Ascending aorta (tissue), 2 donors: ENCODE measurements around the gene SLC2A13. TPM values are rescaled to one million over a fixed set of nuclear protein-coding genes. Genes with fewer than 3 reads are reported as not detected.

Experiments used
- DNase-seq, 2 donors: peaks; one replicate each; pipeline ENCODE4 v3.0.0-alpha.2; 2019; ENCODE audit warnings: low spot score in 2 of 2
- H3K27ac ChIP-seq, 2 donors: fragments of 200-600 bp; sonication (generic); one replicate each; pipeline ENCODE4 v1.5.1; 2016 to 2017; ENCODE audit warnings: mild to moderate bottlenecking in 1 of 2
- H3K27me3 ChIP-seq: fragments of 200-600 bp; sonication (generic); one replicate; pipeline ENCODE4 v1.5.1; 2017
- H3K36me3 ChIP-seq, 2 donors: fragments of 200-600 bp; sonication (generic); one replicate each; pipeline ENCODE4 v1.5.1; 2016
- H3K4me1 ChIP-seq, 2 donors: fragments of 200-600 bp; sonication (generic); one replicate each; pipeline ENCODE4 v1.5.1; 2016 to 2017; ENCODE audit warnings: mild to moderate bottlenecking in 1 of 2
- H3K4me3 ChIP-seq, 2 donors: fragments of 200-600 bp; sonication (generic); one replicate each; pipeline ENCODE4 v1.5.1; 2016 to 2017; ENCODE audit warnings: mild to moderate bottlenecking in 1 of 2
- H3K9me3 ChIP-seq, 2 donors: fragments of 200-600 bp; sonication (generic); one replicate each; pipeline ENCODE4 v1.5.1; 2016
- intact Hi-C: fragments of 100-400 bp; cut with DNase I; formaldehyde crosslinking; loops from one replicate; pipeline ENCODE4 v1.15.1; 2023
- total RNA-seq: library from RNA; depleted of rRNA; stranded (reverse); fragments of >200 nt; gene quantifications from one replicate; pipeline ENCODE4 v1.1.0, GENCODE V29; 2016
- TF ChIP-seq, protein P1 (sequence below), 3 experiments: fragments of 200-600 bp in 2 of 3; fragments of 450-650 bp in 1 of 3; sonication (generic) in 2 of 3; IDR thresholded peaks; one replicate each; pipeline ENCODE4 v1.5.1; 2016 to 2019; ENCODE audit warnings: antibody characterized with exemption in 3 of 3, mild to moderate bottlenecking in 1 of 3, moderate library complexity in 1 of 3

The SLC2A13 gene
- total RNA-seq, 1 donor from 2014 or later: 23.5 TPM

DNA sequence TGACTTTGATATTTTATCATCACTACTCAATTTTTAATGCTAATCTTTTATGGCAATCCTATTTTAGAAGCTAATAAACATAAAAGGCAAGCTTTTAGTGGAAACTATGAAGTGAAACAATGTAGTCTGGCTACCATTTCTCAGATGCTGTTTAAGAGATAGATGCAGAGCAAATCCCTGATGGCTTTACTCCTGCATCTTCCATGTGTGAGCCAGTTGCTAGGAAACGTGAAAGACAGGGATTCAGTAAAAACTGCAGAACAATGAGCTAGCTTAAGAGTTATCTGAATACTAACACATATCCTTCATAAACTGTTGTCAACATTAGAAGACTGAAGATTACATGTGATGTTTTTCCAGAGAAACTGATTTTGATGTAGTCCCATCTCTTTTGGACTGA lies 112.6 kb downstream of the SLC2A13 start:
- Histone ChIP-seq H3K4me1 (no peaks in the 10 kb centered on the region), H3K36me3 (no peaks in the 10 kb centered on the region), H3K9me3 (peaks cover 0 to 10% of the 10 kb centered on the region in 2 donors), H3K27me3 (no peaks in the 10 kb centered on the region), H3K4me3 (no peak overlapping the region), H3K27ac (no peak overlapping the region)
- intact Hi-C loops: no loop called here
- DNase-seq: no peak
- TF ChIP-seq, protein P1, sequence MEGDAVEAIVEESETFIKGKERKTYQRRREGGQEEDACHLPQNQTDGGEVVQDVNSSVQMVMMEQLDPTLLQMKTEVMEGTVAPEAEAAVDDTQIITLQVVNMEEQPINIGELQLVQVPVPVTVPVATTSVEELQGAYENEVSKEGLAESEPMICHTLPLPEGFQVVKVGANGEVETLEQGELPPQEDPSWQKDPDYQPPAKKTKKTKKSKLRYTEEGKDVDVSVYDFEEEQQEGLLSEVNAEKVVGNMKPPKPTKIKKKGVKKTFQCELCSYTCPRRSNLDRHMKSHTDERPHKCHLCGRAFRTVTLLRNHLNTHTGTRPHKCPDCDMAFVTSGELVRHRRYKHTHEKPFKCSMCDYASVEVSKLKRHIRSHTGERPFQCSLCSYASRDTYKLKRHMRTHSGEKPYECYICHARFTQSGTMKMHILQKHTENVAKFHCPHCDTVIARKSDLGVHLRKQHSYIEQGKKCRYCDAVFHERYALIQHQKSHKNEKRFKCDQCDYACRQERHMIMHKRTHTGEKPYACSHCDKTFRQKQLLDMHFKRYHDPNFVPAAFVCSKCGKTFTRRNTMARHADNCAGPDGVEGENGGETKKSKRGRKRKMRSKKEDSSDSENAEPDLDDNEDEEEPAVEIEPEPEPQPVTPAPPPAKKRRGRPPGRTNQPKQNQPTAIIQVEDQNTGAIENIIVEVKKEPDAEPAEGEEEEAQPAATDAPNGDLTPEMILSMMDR (IDR thresholded peaks at IDR 0.05): no peak

DNA sequence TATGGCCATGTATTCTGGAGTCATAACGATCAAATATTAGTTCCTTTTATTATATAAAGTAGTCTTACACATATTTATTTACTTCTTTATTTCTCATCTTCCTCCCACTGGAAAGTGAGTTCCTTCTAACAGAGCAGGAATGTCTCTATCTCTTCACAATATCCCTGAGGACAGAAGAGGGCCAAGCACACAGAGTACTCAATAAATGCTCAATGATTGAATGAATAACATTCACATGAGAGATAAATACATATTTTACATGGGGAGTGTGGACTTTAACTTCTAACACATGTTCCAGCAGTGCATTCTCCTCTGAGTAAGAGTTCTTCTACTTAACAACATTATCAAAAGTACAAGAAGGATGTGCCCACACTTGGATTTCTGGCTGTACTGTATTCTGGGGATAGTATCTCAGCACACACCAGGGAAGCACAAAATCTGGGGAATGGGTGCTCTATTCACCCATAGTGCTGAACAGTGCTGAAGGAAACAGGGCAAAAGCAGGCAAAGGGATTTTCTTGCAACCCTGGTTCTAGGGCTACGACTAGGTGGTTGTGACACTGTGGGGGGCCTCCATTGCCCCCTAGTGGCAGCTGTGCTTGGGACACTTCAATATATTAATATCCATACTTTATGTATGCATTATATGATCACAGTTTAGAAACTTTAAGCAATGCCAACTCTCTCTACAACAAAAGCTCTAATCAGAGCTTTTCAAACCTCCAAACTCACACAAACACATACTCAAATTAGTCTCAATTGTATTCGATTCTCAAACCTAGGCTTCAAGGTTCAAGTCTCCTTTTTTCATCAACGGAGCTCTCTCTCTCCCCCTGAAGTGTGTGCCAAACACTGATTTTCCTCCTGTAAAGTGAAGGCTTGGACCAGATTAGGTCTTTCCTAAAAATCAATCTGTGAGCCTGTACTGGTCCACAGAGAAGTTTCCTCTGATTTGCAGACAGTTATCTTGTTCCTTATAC lies 115.5 kb downstream of the SLC2A13 start:
- peak in 1 of 2 donors; percentile 70 for DNase-seq
- no peaks in the 10 kb centered on the region for H3K9me3 ChIP-seq
- intact Hi-C loops: loop anchor here (2.0 kb wide), 1 partner anchor 226 kb away; no protein-coding TSS in a partner anchor
- no peak overlapping the region for H3K4me3 ChIP-seq
- H3K27me3 ChIP-seq: no peaks in the 10 kb centered on the region
- TF ChIP-seq, protein P1 (IDR thresholded peaks at IDR 0.05): peak; percentile 40 to 64 (median 49)
- H3K27ac ChIP-seq: no peak overlapping the region
- H3K36me3 ChIP-seq: no peaks in the 10 kb centered on the region
- H3K4me1 ChIP-seq: no peaks in the 10 kb centered on the region

DNA sequence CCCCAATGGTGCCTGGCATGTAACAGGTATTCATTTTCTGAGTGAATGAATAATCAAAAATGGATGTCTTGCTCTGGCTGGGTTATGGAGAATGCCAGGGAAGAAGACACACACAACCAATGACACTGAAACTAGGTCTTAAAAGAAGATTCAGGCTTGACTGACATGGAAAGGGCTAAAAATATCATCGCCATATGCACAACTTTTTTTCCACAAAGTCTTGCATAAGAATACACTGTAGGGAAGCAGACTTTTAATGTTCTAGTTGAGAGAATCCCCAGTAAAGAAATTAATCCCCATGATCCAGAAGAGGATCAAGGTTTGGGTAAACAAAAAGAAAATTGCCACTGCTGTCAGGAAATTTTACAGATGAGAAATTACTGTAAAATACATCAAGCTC lies 116.4 kb downstream of the SLC2A13 start:
- DNase-seq: no peak
- H3K4me3 ChIP-seq: no peak overlapping the region
- H3K36me3 ChIP-seq: no peaks in the 10 kb centered on the region
- no peaks in the 10 kb centered on the region for H3K4me1 ChIP-seq
- intact Hi-C loops: no loop called here
- no peak overlapping the region for H3K27ac ChIP-seq
- TF ChIP-seq, protein P1 (IDR thresholded peaks at IDR 0.05): no peak
- no peaks in the 10 kb centered on the region for H3K27me3 ChIP-seq
- H3K9me3 ChIP-seq: no peaks in the 10 kb centered on the region

DNA sequence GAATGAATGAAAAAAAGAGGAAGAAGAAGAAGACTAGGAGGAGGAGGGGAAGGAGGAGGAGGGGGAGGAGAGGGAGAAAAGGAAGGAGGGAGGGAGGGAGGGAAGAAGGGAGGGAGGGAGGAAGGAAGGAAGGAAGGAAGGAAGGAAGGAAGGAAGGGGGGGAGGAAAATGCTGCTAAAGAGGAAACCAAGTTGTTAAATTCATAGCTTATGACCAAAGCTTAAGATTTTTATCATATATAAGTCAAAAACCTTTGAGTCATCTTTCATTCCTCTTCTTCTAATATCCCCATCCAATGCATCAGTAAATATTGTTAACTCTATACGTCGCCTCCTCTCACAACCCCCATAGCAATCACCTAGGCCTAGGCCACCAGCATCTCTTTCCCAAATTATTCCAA lies 117.3 kb downstream of the SLC2A13 start:
- Histone ChIP-seq H3K4me3 (no peak overlapping the region), H3K27ac (no peak overlapping the region), H3K36me3 (no peaks in the 10 kb centered on the region), H3K27me3 (no peaks in the 10 kb centered on the region), H3K4me1 (no peaks in the 10 kb centered on the region), H3K9me3 (no peaks in the 10 kb centered on the region)
- TF ChIP-seq, protein P1 (IDR thresholded peaks at IDR 0.05): no peak
- no peak for DNase-seq
- intact Hi-C loops: no loop called here

DNA sequence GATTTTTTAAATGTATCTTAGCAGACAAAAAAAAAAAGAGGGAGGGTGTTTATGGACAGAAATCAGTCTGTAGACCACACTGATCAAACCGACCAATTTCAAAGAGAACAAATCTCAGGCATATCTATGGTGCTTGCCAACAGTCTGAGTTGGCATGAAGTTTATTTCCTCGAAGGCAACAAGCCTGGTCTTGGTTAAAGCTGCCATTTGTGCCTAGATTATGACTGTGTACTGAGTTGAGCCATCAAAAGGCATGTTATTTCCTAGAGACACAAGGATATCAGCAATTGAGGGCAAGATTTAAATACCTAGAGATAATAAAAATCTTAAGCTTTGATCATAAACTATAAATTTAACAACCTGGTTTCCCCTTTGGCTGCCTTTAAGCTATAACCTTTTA lies 119.2 kb downstream of the SLC2A13 start:
- no peaks in the 10 kb centered on the region for H3K27me3 ChIP-seq
- no peaks in the 10 kb centered on the region for H3K36me3 ChIP-seq
- H3K27ac ChIP-seq: no peak overlapping the region
- no peak for DNase-seq
- intact Hi-C loops: no loop called here
- H3K4me3 ChIP-seq: no peak overlapping the region
- no peaks in the 10 kb centered on the region for H3K4me1 ChIP-seq
- no peaks in the 10 kb centered on the region for H3K9me3 ChIP-seq
- TF ChIP-seq, protein P1 (IDR thresholded peaks at IDR 0.05): no peak
